K562 (cell line): ENCODE data around the gene CS. TPM values are rescaled to one million over a fixed set of nuclear protein-coding genes. Genes with fewer than 3 reads are reported as not detected.
A peak's percentile ranks its signal among the peaks of the same experiment; 100 is the strongest.

ENCODE experiments used
- CBFA2T2 ChIP-seq: fragments of 450-650 bp; conservative IDR thresholded peaks from 2 replicates; pipeline ENCODE4 v1.6.1; 2017; ENCODE audit warnings: mild to moderate bottlenecking
- CXXC5 ChIP-seq: fragments of 250-450 bp; sonication (Bioruptor Pico); IDR thresholded peaks from 2 replicates; pipeline ENCODE4 v1.8.0; 2022; ENCODE audit warnings: inconsistent platforms, mild to moderate bottlenecking, moderate library complexity
- HDGF ChIP-seq: fragments of 450-650 bp; IDR thresholded peaks from 2 replicates; pipeline ENCODE4 v1.6.1; 2016
- NR2C2 ChIP-seq, 2 experiments: fragments of 200-800 bp in 1 of 2; sonication (Bioruptor generic) in 1 of 2; sonication (generic) in 1 of 2; formaldehyde crosslinking in 1 of 2; IDR thresholded peaks; 2 replicates each; pipeline versions ENCODE4 v1.6.1 to v1.8.0; 2016 to 2022; ENCODE audit warnings: mild to moderate bottlenecking in 1 of 2, missing compliant biosample characterization in 1 of 2, missing genetic modification characterization in 1 of 2, missing genetic modification reagents in 1 of 2
- PHF20 ChIP-seq: fragments of 450-650 bp; IDR thresholded peaks from 2 replicates; pipeline ENCODE4 v1.6.1; 2018; ENCODE audit not compliant: partially characterized antibody
- TBP ChIP-seq: optimal IDR thresholded peaks from 2 replicates; pipeline ENCODE3; 2011; ENCODE audit warnings: low read depth, low read length, improper control_type of control experiment
- ZNF263 ChIP-seq: sonication (generic); formaldehyde crosslinking; IDR thresholded peaks from 2 replicates; pipeline ENCODE4 v1.8.0; 2022; ENCODE audit warnings: mild to moderate bottlenecking, missing genetic modification reagents, borderline replicate concordance
- polyA plus RNA-seq, 8 experiments: library from polyadenylated mRNA; depleted of rRNA in 4 of 8; stranded (reverse) in 5 of 8; unstranded in 3 of 8; fragments of >200 nt; fragmentation: Nextera tagmentation in 2 of 8; fragmentation: Illumina TruSeq in 1 of 8; extraction: Ambion mirVana in 2 of 8; extraction: Trizol in 1 of 8; gene quantifications; 2 replicates each; pipeline versions ENCODE4 v1.2.1 to v1.2.3, GENCODE V29; 2011 to 2014; ENCODE audit warnings: inconsistent platforms in 1 of 8, missing spikeins in 1 of 8
- total RNA-seq, 7 experiments: library from RNA; depleted of rRNA in 6 of 7; stranded (reverse); fragments of >200 nt in 6 of 7; fragmentation: Illumina TruSeq in 2 of 7; extraction: Trizol in 2 of 7; gene quantifications; 2 replicates each; pipeline versions ENCODE4 v1.2.1 to v1.2.3, GENCODE V29; 2011 to 2021; ENCODE audit warnings: low replicate concordance in 1 of 7
- TF ChIP-seq, protein P1 (sequence below): sonication (generic); formaldehyde crosslinking; IDR thresholded peaks from 2 replicates; pipeline ENCODE4 v1.8.1; 2023; ENCODE audit warnings: mild to moderate bottlenecking, missing genetic modification reagents
- TF ChIP-seq, protein P2 (sequence below): fragments of 450-650 bp; IDR thresholded peaks from one replicate; pipeline ENCODE4 v1.6.1; 2018; ENCODE audit warnings: mild to moderate bottlenecking, moderate library complexity; ENCODE audit not compliant: partially characterized antibody
- TF ChIP-seq, protein P3 (sequence below): fragments of 250-450 bp; sonication (Bioruptor Pico); IDR thresholded peaks from 2 replicates; pipeline ENCODE4 v1.8.0; 2022; ENCODE audit warnings: moderate library complexity, mild to moderate bottlenecking, inconsistent platforms
- TF ChIP-seq, protein P4 (sequence below): sonication (generic); formaldehyde crosslinking; IDR thresholded peaks from 2 replicates; pipeline ENCODE4 v1.8.1; 2023; ENCODE audit warnings: mild to moderate bottlenecking, missing genetic modification reagents
- TF ChIP-seq, protein P5 (sequence below): fragments of 450-650 bp; formaldehyde crosslinking; IDR thresholded peaks from 2 replicates; pipeline ENCODE4 v1.4.0; 2020; ENCODE audit warnings: mild to moderate bottlenecking, moderate library complexity

CS gene
- total and polyA plus RNA-seq, 9 of the 15 experiments (the other 6 are each of a cell fraction or from before 2014, with no cell fraction given): 99.9 to 390 (median 149) TPM

DNA sequence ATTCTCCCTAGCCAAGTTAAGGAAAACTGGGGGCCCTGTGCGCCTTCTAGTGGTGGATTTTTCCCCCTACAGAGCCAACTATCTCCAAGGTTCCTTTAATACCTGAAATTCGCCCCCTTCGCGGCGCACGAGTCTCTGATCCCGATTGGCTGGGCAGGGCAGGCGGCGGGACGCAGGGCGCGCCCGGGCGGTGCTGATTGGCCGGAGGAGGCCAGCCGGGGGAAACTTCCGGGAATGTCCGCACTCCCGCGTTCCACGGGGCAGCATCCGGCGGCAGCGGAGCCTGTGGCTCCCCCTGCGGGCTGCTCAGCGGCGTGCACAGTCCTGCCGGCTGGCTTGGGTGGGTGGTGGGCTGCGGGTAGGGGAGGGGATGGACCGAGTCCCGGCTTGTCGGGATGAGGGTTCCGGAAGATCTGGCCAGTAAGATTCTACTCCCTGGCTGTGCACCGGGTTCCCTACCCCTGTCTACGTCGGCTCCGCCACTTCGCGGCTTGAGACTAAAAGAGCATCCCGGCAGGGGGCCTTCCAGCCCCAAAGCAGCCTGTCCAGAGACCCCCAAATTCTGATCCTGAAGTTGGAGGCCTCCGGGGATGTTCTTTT lies 75.9 kb downstream of the CS start, which contains the start of gene NABP2 (continued):
- no peak; the same call in 1 of the 2 replicates for TF ChIP-seq NR2C2 (CRISPR knock-in tag; IDR thresholded peaks at IDR 0.05)
- TF ChIP-seq NR2C2 (tag; IDR thresholded peaks at IDR 0.05): peak; percentile 58; the same call in 1 of the 2 replicates
- TF ChIP-seq, protein P1, sequence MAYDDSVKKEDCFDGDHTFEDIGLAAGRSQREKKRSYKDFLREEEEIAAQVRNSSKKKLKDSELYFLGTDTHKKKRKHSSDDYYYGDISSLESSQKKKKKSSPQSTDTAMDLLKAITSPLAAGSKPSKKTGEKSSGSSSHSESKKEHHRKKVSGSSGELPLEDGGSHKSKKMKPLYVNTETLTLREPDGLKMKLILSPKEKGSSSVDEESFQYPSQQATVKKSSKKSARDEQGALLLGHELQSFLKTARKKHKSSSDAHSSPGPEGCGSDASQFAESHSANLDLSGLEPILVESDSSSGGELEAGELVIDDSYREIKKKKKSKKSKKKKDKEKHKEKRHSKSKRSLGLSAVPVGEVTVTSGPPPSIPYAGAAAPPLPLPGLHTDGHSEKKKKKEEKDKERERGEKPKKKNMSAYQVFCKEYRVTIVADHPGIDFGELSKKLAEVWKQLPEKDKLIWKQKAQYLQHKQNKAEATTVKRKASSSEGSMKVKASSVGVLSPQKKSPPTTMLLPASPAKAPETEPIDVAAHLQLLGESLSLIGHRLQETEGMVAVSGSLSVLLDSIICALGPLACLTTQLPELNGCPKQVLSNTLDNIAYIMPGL (CRISPR knock-in tag): peak; percentile 78
- TF ChIP-seq, protein P2, sequence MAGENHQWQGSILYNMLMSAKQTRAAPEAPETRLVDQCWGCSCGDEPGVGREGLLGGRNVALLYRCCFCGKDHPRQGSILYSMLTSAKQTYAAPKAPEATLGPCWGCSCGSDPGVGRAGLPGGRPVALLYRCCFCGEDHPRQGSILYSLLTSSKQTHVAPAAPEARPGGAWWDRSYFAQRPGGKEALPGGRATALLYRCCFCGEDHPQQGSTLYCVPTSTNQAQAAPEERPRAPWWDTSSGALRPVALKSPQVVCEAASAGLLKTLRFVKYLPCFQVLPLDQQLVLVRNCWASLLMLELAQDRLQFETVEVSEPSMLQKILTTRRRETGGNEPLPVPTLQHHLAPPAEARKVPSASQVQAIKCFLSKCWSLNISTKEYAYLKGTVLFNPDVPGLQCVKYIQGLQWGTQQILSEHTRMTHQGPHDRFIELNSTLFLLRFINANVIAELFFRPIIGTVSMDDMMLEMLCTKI: no peak
- peak; percentile 41 for TF ChIP-seq TBP
- TF ChIP-seq, protein P3, sequence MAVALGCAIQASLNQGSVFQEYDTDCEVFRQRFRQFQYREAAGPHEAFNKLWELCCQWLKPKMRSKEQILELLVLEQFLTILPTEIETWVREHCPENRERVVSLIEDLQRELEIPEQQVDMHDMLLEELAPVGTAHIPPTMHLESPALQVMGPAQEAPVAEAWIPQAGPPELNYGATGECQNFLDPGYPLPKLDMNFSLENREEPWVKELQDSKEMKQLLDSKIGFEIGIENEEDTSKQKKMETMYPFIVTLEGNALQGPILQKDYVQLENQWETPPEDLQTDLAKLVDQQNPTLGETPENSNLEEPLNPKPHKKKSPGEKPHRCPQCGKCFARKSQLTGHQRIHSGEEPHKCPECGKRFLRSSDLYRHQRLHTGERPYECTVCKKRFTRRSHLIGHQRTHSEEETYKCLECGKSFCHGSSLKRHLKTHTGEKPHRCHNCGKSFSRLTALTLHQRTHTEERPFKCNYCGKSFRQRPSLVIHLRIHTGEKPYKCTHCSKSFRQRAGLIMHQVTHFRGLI (CRISPR knock-in tag): no peak
- no peak for TF ChIP-seq CBFA2T2
- TF ChIP-seq, protein P4, sequence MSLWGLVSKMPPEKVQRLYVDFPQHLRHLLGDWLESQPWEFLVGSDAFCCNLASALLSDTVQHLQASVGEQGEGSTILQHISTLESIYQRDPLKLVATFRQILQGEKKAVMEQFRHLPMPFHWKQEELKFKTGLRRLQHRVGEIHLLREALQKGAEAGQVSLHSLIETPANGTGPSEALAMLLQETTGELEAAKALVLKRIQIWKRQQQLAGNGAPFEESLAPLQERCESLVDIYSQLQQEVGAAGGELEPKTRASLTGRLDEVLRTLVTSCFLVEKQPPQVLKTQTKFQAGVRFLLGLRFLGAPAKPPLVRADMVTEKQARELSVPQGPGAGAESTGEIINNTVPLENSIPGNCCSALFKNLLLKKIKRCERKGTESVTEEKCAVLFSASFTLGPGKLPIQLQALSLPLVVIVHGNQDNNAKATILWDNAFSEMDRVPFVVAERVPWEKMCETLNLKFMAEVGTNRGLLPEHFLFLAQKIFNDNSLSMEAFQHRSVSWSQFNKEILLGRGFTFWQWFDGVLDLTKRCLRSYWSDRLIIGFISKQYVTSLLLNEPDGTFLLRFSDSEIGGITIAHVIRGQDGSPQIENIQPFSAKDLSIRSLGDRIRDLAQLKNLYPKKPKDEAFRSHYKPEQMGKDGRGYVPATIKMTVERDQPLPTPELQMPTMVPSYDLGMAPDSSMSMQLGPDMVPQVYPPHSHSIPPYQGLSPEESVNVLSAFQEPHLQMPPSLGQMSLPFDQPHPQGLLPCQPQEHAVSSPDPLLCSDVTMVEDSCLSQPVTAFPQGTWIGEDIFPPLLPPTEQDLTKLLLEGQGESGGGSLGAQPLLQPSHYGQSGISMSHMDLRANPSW: 0 out of 2 replicates have a peak, but pooled peaks have one; percentile 48
- TF ChIP-seq, protein P5, sequence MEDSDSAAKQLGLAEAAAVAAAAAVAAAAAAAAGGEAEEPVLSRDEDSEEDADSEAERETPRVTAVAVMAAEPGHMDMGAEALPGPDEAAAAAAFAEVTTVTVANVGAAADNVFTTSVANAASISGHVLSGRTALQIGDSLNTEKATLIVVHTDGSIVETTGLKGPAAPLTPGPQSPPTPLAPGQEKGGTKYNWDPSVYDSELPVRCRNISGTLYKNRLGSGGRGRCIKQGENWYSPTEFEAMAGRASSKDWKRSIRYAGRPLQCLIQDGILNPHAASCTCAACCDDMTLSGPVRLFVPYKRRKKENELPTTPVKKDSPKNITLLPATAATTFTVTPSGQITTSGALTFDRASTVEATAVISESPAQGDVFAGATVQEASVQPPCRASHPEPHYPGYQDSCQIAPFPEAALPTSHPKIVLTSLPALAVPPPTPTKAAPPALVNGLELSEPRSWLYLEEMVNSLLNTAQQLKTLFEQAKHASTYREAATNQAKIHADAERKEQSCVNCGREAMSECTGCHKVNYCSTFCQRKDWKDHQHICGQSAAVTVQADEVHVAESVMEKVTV (CRISPR knock-in tag): peak; percentile 45; the same call in 1 of the 2 replicates
- TF ChIP-seq HDGF: no peak
- TF ChIP-seq CXXC5 (CRISPR knock-in tag): peak; percentile 99
- peak; percentile 88 for TF ChIP-seq PHF20
- peak; percentile 54; the same call in 1 of the 2 replicates for TF ChIP-seq ZNF263 (CRISPR knock-in tag)
